Activated T-cell treated with anti-CD3 and anti-CD28 coated beads for 24 hours (primary cell): ENCODE results near the gene ZNF665.
"Not testable (repeated sequence)": the region's sequence is repeated elsewhere in the genome, so short reads cannot be mapped to it uniquely, and the experiment has no call there.

Experiments used
- DNase-seq: peaks from one replicate; pipeline ENCODE4 v3.0.0-alpha.2; 2020; ENCODE audit warnings: low read depth

Gene ZNF665

DNA sequence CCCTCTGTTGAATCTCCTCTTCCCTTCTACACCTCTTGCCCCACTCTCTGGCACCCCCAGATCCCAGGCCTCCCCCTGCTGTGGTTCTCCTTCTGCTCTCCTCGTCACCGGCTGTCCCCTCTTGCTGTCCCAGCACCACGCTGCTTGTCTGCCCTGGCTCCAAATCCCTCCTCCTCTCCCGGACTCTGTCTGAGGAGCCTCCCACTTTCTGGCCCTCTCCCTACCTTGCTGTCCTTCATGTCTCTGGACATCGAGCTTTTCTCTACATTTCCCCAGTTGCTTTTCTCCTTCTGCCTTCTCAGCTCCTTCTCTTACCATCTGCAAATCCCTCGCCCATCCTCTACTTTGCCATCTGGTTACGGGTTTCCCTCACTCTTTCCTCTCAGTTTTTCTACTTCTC, 35.5 kb downstream of the ZNF665 start:
- DNase-seq, result no peak

DNA sequence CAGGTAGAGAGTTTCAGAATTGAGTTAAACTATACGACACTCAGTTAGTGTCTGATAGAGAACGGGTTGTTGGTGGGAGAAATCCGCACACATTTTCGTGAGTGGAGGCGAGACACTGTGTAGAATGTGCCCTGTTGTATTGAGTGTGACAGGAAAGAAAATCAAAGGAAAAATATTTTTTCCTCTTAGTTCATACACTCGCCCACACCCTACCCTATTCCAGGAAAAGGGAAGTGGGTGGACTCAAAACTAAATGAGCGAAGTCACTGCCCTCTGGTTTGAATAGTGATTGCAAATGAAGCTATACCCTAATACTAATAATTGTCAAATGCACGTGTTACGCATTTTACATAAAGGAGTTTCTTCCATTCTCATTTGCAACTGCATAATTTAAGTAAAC, 36.3 kb downstream of the ZNF665 start:
- no peak for DNase-seq

DNA sequence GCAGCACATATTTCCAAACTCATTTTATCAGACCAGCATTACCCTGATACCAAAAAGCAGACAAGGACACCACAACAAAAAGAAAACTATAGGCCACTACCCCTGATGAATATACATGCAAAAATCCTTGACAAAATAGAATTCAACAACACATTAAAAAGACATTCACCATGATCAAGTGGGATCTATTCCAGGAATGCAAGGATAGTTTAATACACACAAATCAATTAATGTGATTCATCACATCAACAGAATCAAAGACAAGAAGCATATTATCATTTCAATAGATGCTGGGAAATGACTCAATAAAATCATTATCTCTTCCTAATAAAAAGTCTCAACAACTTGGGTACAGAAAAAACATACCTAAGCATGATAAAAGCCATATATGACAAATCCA, 45.5 kb downstream of the ZNF665 start:
- no peak for DNase-seq

DNA sequence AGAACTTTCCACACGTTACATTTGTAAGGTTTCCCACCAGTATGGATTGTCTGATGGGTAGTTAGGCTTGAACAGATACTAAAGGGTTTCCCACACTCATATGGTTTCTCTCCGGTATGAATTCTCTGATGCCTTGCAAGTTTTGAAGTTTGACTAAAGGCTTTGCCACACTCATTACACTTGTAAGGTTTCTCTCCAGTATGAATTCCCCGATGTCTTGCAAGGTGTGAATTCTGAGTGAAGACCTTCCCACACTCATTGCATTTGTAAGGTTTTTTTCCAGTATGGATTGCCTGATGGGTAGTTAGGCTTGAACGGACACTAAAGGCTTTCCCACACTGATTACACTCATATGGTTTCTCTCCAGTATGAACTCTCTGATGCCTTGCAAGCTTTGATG, 52.8 kb downstream of the ZNF665 start:
- no peak for DNase-seq

DNA sequence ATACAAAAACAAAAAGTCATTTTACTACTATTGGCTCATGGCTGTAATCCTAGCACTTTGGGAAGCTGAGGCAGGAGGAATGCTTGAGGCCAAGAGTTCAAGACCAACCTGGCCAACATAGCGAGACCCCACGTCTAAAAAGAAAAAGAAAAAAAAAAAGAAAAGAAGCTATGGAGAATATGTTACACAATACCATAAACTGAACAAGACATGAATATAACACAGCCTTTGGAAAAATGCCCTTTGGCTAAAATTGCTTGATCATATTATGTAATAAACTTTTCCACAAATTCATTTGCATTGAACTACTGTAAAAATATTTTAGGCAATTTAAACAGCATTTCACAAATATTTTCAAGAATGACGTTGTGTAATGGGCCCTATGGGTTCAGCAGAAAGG, 56.7 kb downstream of the ZNF665 start:
- no peak for DNase-seq

DNA sequence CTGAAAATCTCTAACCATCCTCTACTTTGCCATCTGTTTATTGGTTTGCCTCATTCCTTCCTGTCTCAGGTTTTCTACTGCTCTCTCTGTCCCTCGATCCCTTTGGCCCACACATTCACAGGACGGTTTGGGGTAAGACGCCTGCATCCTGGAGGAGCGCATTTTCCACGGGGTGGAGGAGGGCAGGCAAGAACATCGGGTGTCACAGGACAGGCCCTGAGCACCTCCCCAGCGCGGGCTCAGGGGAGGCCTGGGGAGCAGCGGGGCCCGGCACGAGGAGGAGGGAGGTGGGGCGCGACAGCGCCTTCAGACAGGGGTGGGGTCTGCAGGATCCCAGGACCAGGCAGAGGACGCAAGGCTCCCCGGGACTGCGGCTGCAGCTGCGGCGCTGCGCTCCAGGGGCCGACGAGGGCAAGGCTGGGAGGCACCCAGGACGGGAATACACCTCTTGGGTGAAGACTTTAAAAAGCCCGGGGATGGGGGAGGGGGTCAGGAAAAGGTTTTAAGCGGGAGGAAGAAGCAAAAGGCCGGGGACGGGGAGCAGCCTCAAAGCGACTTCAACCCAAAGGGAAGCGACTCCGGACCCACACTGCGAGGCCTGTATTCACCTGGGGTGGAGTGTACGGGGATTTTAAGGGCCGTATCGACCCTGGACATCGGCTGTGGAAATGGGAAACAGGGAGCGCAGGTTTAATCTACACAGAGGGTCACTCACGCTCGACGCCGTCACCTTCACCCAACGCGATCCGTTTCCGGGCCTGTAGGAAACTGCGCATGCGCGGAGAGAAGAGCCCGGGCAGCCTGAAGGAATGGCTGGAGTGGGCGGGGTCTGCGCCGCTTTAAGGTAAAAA, 60.8 kb downstream of the ZNF665 start, which contains the start of gene ZNF415:
Gene ZNF415, minus strand, starts transcription at position 770 of the 851 bp plus-strand sequence. CDS start 10,234 bp downstream, outside the sequence.
- peak; percentile 12 for DNase-seq

DNA sequence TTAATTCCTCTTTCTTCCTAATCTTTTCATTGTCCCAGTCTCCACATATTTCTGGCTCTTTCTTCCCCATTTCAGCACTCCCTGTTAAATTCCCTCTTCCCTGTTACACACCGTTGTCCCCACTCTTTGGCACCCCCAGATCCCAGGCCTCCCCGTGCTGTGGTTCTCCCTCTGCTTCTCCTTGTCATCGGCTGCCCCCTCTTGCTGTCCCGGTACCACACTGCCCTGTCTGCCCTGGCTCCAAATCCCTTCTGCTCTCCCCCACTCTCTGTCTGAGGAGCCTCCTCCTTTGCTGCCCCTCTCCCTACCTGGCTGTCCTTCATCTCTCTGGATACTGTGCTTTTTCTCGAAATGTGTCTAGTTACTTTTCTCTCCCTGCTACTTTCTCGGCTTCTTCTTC, 61.4 kb downstream of the ZNF665 start:
- DNase-seq, result no peak

DNA sequence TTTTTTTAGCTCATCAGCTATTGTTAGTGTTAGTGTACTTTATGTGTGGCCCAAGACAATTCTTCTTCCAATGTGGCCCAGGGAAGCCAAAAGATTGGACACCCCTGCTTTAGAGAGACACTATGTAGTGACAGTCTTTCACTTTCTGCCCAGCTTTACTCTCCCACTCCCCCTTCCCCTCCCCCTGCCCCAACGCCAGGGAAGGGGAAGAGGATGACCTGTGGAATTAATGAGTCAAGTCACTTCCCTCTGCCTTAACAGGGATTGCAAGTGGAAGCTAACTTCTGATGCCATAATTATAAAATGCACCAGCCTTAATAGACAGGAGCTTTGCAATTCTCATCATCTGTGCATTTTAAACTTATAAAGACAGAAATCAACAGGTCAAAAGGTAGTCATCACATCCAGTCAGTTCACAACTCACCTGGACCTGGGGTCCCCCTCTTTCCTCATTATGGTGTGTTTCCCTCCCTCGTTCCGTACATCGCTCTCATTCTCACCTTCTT, 62.0 kb downstream of the ZNF665 start:
- DNase-seq, result no peak

DNA sequence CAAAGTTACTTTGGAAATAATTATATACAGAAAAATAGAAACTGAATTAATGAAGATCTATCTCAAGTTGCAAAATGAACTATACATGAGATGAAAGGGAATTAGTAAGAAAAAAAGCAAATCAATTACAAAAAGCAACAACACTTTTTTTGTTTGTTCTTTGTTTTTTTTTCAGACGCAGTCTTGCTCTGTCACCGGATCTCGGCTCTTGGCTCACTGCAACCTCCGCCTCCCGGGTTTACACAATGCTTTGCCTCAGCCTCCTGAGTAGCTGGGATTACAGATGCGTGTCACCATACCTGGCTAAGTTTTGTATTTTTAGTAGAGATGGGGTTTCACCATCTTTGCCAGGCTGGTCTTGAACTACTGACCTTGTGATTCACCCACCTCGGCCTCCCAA, 62.7 kb downstream of the ZNF665 start:
- no peak for DNase-seq

DNA sequence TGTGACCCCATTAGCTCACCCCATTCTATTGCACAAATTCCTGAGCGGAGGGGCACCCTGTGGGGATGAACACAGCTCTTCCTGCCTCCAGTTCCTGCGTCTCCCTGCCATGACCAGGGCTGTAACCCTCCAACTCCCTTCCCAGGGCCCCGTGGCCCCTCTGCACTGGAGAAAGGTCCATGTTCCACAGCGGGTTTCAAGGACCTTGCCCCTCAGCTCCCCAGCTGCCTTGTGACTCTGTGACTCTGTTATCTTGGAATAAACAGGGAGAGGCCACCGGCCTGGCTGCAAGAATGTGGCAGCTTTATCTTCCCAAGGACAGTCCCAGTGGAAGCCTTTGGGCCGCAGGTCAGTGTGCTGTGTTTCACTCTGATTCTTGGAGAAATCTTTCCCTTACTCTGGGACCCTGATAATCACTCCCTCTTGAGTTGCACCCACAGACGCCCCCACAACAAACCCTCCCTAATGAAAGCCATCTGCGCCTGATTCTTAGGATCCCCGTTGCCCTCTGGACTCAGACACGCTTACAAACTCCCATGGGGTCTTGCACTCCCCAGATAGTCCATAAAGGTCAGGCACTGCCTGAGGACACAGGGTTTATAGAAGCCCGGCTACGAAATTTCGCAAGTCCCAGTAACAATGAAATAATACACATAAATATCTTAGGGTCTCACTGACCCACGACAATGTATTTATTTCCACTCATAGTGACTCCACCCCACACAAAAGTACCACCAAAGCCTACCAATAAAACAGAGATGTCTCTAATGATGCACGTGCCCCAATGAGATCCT, 66.2 kb downstream of the ZNF665 start:
- not testable (repeated sequence) for DNase-seq

DNA sequence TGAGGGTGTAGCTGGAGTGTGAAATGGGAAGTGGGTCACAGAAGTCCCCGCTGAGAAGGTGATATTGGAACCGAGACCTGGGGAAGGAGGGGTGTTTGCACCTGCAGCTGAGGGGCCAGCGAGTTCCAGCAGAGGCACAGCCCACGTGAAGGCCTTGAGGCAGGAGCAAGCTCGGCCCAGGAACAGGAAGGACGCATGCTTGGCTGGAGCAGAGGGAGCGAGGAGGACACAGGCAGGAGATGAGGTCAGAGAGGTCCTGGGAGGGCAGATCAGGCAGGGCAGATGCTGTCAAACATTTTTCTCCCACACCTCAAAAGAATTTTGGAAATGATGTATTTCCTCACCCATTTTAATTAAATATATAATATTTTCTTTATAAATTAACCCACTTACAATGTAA, 69.8 kb downstream of the ZNF665 start:
- no peak for DNase-seq
